Middle frontal gyrus (tissue), 1 donor: Measurements from ENCODE around the gene CSRNP3.
"Not testable (repeated sequence)": the region's sequence is repeated elsewhere in the genome, so short reads cannot be mapped to it uniquely, and the experiment has no call there.

Experiments used
- DNase-seq: peaks from one replicate; pipeline ENCODE4 v3.0.0-alpha.2; 2015; ENCODE audit warnings: low spot score; ENCODE audit errors: extremely low spot score

Gene CSRNP3

DNA sequence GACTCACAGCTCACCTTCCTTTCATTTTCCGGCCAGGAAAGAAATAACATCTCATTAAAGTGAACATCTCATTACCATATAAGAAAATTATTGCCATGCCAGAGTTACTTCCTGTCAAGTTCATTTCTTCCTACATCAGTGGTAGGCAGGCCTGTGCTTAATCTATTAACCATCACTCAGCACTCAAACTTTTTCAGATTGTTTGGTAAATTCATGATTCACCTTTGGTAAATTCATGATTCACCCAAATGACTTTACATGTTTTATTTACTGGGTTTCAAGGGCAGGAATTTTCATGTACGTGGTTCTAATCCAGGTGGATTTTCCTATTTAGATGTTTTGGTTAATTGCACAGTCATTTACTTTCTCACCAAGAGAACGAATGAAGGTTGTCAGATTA is 116.5 kb downstream of the CSRNP3 start:
- no peak for DNase-seq

DNA sequence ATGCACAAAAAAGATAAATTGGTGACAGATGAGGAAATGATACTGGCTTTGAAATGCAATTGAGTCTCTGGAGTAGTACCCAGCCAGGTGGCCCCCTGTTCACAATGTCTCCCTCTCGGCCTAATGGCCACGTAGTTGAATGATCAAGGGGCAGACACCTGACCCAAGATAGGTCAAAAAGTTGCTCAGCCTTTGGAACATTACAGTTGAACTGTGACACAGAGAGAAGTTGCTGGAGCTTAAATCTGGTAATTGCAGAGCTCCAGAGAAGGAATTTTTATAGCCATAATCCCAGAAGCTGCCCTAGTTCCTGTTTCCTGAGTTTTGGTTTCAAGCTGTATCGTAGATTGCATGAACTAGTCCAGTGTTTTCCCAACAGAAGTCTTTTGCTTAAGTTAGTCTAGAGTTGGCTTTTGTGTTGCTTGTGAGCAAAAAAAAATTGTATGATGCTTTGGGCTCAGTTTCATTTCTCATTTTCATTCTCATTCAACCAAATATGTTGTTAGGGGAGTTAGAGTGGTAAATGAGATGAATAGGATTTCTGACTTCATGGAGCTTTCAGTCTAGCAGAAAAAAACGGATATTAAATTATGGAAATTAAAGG is 117.9 kb downstream of the CSRNP3 start:
- no peak for DNase-seq

DNA sequence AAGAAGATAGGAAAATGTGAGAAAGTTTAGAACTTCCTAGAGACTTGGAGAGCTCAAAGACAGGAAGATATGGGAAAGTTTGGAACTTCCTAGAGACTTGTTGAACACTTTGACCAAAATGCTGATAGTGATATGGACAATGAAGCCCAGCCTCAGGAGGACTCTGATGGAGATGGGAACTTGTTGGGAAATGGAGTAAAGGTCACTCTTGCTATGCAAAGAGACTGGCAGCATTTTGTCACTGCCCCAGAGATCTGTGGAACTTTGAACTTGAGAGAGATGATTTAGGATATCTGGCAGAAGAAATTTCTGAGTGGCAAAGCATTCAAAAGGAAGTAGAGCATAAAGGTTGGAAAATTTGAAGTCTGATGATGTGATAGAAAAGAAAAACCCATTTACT is 121.5 kb downstream of the CSRNP3 start:
- not testable (repeated sequence) for DNase-seq

DNA sequence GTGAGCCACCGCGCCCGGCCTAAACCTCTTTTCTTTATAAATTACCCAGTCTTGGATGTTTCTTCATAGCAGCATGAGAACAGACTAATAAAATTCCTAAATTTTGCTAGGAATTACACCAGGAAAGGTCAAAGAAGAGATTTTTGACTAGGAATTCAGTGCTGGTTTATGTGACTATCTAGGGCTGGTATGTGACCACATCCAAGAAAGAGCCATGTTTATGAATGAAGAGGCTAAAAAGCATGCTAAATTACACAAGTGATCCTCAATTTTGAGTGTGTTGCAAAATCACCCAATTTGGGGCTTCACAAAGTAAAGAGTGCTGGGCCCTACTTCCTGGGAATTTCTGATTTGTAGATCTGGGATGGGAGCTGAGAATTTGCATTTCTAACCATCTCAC is 123.6 kb downstream of the CSRNP3 start:
- no peak for DNase-seq

DNA sequence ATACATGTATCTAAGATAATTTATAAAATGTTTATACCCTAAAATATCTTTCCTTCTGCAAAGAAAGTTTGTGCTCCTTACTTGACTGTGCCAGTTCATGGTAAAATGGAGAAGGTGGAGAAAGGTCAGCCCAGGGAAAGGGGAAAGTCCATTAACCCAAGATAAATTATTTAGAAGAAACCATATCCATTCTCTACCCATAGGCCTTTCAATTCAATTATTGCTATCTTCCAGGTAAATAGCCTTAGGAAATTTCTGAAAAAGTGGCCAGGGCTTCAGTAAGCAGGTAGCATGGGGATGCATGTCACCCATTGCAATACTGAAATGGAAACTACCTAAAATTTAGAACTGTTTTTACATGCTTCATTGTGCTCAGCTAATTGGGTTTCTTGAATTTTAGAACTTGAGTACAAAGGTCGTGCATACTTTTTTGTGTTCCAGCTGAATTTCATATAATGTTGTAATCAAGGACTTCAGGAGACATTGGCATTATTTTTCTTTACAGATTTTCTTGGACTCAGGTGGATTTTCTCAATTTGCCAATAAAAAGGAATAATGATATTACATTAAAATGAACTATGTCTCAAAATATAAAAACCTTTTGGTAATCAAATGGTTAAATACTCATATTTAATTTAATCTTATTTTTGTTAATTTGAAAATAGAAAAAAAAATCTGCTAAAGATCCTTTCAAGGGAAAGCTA is 124.9 kb downstream of the CSRNP3 start:
- DNase-seq: no peak

DNA sequence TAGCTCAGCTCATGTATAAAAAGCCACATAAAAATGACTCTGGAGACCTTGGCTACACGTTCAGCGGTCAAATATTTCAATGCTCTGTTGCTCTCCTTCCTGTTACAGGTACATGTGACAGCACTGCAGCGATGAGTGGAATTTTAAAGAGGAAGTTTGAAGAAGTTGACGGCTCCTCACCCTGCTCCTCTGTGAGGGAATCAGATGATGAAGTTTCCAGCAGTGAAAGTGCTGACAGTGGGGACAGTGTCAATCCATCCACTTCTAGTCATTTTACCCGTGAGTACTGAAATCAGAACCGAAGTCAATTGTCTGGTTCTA is 125.4 kb downstream of the CSRNP3 start:
- DNase-seq: no peak

DNA sequence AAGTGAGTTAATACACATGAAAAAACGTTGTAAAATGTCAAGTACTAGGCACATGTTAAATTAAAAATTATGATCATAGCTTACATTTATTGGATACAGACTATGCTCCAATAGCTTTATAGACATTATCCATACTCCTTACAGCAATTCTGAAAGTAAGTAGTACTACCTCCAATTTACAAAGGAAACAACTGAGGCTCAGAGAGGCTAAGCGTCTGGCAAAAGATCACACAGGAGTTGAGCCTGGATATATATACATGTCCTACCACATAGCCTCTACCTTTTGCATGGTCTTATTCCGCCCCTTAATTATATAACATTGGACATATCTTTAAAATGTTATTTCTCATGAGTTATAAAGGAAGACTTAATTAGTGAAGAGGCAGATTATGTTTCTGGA is 127.3 kb downstream of the CSRNP3 start:
- no peak for DNase-seq

DNA sequence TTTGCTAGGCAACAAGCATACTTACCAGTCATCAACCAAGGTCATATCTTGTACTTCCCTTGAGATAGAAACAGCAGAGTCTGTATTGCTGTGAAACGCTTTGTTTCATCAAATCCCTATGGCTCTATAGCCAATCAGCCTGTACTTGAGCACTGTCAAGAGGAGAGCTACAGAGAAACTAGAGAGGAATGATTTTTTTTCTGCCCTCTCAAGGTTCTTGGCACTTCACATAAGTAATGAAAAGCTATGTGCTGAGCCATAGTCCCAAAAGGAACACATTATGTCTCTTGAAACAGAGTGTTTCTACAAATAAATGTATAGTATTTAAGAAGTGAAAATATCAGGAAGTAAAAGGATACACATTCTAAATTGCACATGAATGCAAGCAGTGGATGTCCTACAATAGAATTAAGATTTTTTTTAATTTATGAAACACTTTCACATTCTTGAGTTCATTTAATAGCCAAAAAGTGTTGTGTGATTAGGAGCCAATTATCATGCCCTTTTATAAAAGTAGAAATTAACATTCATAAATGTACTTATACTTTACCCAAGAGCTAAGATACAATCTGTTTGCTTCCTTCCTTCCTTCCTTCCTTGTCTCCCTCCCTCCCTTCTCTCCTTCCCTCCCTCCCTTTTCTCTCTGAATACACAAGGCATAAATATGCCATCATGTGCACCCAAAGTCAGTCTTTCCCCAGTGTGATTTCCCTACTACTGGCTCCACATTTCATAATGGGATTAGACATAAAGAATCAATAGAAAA is 131.8 kb downstream of the CSRNP3 start:
- no peak for DNase-seq

DNA sequence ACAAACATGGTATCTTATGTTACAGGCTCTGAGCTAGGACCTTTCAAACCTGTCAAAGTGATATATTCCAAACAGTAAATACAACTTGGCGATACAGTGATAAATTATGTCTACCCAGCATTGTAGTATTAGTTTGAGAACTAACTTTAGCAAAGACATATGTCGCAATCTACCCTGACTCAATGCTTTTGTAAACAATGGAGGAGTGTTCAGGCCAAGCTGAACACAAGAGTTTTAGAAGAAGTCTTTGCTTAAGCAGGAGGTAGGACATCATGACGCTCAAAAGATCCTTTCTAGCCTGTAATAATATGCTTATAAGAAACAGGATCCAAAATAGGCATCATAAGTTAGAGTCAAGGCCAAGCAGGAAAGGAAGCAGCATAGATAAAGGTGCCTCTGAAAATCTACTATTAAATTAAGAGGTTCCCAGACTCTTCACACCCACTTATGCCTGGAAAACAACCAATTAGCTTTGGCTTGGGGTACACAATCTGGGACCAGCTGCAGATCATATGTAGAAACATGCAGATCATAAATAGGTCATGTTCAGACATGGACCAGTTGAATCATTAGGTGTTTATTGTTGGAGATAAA is 132.5 kb downstream of the CSRNP3 start:
- no peak for DNase-seq

DNA sequence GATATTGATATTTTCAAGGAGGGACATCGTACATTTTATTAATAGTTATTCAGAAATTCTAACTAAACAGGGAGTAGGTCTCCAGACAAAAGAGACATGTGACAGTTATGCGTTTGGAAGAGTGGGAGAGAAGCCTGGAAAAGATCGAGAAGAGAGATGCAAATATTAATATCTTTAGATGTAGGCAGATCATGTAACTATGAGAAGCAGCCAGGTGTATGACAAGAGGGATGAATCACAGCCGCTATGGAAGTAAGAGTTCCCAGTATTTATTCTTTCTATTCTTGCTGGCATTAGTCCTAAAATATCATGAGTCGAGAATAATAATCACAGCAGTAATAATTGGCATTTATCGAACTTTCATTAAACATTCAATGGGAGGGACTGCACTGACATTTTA is 140.2 kb downstream of the CSRNP3 start:
- DNase-seq: no peak

DNA sequence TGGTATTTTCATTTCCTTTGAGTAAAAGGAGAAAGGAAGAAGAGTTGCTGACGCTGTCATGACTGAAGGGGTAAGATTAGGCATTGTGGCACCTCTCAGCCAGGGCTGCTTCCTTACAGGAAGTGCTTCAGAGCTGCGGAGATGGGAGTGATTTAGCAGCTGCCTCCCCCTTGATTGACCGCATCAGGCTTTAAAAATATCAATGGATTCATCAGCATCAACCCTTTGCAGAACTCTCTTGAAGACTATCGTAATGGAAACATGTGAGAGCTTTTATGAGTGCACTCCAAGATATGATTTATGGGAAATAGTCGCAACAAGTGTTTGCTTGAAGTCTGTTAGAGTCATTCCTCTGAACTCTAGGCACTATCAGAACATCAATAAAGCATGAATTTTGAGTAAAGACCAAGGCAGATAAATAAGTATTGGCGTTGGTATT is 141.1 kb downstream of the CSRNP3 start:
- no peak for DNase-seq

DNA sequence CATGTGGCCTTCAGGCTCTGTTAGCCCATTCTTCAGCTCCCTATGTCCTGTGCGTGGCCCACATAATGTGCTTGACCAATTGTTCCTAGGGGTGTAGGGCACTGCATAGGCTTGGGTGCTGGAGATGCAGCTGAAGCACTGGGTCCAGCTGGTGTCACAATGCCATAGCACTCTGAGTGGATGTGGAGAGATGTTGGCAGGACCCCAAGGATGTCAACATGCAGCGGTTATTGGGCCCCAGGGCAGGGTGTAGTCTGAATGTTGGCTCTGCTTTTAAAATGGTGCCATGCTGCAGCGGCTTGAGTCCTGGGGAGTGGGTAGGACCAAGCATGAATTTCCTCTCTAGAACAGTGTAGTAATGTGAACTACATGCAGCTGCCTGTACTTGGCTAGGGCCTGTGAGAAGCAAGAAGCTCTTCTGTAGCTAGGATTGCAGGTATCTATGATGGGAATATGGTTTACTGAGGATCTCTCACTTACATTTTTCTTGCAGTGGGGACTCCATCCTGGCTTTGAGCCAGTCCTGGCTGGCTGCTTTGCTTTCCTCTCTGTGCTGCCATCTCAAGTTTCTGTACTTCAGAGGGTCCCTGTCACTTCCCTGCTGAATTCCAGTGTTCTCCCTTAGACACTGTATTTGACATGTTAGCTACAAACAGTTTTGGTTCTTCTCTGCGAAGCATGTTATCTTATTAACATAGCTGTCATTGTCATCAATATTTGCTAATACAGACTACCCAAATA is 148.4 kb downstream of the CSRNP3 start:
- no peak for DNase-seq

DNA sequence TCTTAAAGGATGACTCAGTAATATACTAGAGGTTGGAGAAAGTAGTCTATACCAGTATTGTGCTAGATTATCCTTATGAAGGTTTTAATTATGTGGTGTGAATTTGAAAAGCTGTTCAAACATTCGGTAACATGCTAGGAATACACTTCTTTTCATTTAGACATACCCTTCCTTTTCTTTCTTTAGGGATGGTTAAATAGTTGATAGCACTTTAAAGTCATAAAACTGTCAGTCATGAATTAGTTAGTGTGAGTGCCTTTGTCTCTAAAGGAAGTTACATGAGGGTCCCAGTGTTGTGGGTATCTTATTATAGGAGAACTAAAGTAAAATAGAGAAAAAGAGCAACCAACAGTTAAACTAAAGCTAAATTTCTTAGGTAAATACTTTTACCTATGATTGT is 149.3 kb downstream of the CSRNP3 start:
- DNase-seq: no peak

DNA sequence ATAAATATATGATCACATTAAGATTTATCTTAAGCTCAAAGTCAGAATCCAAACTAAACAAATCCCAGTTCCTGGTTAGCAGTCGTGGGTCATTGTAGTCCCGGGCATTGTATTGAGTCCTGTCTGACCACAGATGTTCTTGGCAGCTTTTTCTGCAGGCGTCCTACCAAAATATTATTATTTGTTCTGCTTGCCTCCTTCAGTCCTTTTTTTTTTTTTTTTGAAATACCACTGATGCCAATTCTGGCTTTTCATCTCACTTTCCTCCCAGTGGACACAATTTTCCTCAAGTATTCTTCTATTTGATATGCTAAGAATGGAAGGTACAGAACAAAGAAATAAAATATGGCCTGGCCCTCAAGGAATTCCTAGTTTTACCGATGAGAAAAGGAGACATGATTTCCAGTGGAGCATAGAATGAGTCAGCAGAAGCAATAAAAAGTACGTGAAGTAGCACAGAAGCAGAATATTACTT is 151.6 kb downstream of the CSRNP3 start:
- no peak for DNase-seq

DNA sequence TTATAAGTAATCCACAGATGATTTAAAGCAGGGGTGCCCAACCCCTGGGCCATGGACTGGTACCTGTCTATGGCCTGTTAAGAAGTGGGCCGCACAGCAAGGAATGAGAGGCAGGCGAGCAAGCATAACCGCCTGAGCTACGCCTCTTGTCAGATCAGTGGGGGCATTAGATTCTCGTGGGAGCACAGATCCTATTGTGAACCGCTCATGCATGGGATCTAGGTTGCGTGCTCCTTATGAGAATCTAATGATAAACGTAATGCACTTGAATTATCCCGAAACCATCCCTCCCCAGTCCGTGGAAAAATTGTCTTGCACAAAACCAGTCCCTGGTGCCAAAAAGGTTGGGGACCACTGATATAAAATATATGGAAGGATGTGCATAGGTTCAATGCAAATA is 153.7 kb downstream of the CSRNP3 start:
- no peak for DNase-seq

DNA sequence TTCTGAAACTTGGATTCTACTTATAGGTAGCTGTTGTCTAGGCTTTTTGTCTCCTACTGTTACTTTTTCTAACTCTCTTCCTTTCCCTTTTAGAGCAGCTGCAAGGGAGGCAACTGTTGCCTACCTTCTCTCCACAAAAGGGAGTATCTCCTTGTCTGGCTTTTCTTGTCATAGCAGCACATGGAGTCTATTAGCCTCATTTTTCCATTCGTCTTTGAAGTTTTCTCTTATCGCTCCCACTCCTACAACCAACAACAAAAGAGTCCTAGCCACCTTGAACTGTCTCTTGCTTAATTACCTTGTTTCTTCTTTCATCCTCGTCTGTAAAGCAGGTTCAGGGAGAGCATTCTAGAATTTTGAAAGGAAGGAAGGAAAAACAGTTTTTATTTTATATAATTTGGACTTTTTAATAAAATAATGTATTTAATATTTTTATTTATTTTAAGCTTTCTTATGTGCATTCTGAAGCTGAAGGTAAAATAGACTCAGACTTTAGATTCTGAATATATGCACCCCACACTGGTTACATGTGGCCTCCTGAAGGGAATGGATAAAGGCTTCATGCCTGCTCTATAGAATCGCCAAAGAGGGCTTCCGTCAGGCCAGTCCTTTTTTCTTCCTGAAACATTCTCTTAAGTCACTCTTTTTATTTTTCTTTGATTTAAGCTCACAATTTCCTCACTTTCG is 154.4 kb downstream of the CSRNP3 start:
- DNase-seq: no peak

DNA sequence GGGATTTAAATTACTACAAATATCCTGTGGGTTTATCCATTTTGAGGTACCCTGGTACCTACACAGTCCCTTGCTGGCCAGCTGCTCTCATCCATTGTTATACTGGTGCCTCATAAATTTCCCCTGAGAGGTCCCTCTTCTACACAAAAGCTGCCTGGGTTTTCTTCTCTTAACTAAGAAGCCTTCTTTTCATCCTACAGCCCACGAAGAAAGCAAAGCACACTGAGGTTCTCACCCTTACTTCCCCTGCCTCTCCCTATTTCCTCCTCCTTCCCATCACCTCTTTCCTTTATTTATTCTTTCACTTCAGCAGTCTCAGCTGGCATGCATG is 154.9 kb downstream of the CSRNP3 start:
- DNase-seq: no peak

DNA sequence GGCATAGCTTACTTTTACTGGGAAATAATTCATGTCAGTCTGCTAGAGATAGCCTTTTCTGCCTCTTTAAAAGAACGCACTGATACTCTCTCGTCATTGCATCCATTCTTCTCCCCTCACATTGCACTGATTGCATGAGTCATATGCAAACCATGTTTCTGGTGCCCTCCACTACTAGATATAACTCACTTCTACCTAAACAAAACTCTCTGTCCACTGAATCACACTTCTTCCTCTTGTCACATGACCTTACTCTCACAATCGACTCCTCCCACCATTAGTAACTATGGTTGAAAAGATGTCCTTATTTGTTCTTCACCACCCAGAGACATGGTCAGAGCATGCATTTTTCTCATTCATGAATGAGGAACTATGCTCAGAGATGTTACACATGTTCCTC is 158.0 kb downstream of the CSRNP3 start:
- no peak for DNase-seq

DNA sequence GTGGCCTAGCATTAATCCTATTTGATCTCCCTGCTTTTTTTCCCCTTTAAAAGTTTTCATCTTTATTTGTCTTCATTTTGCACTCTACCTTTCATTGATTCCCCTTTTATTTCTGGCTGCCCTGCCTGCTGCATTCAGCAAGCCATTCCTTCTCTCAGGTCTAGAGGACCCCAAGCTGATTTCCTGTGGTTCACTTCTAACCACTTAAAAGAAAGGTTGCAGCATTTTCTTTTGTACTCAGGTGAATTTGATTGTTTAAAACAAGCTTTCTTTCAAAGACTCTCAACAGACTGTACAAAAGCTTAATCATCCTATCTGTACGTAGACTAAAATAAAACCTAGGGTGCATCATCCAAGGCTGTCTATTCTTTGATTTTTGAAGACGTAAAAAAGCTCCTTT is 160.3 kb downstream of the CSRNP3 start:
- no peak for DNase-seq

DNA sequence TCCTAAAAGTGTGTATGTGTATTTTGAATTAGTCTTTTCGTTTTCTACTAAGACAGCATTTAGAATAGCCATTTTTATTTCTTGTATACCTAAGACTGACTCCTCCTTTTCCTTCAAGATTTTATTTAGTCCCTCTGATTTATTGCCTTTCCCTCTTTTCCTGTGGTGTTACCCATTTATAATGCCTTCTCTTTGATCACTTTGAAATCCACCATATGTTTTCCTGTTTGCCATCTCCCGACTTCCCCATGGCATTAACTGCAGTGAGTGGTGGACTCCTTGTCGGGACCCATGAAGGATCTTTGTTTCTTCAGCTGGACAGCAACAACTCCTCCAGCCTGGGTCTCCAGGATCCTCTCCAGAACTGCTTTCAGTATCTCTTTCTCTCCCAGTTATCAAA is 160.7 kb downstream of the CSRNP3 start:
- no peak for DNase-seq

DNA sequence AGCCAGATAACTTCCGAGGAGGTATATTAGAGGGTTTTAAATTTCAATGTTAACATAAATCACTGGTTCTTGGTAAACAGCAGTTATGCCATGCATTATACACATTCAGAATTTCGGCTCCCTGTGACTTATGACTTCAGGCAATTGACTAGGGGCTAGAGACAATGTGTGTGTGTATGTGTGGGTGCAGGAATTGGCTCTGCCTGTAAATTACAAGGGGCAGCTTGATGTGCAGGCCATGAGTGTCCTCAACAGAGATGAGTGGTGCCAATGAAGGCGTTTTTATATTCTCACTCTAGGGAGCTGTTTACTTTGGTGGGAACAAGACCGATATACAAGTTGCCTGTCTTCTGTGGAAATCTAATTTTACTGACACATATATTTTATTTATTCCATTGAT is 161.6 kb downstream of the CSRNP3 start:
- no peak for DNase-seq
